HG03457 (cell line): ENCODE data around the gene ADGRB3.
"Not testable (repeated sequence)": the region's sequence is repeated elsewhere in the genome, so short reads cannot be mapped to it uniquely, and the experiment has no call there.

Experiments
- ATAC-seq: cut with Tn5 transposase; IDR thresholded peaks from one replicate; pipeline ENCODE4 v1.9.1; 2021; ENCODE audit warnings: moderate number of reproducible peaks; ENCODE audit not compliant: unreplicated experiment

ADGRB3 gene

DNA sequence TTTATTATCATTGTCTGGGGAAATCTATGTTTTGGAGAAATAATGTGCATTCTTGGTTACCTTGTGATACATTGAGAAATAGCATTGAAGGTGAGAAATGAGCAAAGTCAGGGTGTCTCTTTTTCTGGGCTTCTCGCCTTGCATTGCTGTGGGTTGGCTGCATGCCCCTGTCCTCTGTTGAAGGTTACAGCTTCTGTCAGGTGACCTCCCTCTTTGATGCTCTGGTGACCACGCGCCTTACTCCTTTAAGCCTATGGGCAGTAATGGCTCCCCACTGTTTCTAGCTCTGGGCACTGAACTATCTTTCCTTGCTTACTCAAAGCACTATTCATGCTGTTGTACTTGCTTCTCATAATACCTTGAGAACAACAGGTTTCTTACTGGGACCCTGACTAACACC, 14.6 kb downstream of the ADGRB3 start:
- no peak for ATAC-seq

DNA sequence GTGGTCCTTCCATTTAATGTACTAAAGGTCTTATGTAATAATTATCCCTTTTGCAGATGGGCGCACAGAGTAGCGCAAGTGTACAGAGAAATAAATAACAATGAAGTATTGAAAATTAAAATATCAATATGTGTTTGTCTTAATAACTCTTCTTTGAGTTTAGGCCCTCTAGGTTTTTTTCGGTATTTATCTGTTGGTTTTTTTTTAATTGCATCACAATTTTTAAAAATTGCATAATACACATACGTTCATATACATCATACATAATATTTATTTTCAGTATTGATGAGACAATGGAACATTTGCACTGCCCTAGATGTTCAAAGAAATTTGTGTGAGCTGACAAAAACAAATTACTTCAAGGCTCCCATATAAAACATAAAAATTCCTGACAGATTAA, 15.1 kb downstream of the ADGRB3 start:
- no peak for ATAC-seq

DNA sequence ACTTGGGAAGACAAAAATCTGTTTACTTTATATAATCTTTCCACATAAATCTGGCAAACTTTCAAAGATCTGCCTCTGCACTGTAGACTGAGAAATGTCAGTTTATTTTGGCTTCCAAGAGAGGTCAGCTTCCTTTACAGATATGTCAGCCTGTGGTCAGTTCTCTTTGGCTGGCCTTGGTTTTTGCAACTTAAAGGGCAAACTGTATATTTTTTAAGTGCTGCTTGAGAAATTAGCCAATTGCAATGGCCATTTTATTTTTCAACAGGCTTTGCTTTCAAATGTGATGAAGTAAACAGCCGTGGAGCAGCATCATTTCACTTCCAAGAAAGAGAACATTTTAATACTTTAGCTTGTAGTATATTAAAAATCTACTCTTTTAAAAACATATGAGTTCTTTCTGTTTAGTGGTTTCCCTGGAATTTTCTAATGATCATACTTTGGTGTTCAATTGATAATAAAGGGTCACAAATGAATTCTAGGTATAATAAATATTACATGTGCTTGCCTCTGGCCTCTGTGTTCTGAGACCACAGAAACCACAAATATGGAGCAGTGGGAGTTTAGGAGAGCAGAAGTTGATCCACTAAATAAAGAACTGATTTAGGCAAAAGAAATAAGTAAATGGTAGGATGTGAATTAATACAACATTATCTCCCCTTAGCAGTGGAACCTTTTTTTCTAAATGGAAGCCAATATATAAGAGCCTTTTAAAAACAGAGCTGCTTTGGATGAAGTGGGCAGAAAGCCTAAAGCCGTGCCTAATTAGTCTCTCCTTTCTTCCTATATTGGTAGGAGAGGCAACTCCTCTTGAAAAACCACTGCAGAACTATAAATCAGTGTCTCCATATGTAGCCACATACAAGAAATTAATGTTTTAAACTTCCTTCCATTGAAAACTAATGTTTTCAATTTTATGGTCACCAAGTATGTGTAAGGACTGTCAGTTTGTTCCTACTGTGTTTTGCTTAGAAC, 16.2 kb downstream of the ADGRB3 start:
- ATAC-seq, result no peak

DNA sequence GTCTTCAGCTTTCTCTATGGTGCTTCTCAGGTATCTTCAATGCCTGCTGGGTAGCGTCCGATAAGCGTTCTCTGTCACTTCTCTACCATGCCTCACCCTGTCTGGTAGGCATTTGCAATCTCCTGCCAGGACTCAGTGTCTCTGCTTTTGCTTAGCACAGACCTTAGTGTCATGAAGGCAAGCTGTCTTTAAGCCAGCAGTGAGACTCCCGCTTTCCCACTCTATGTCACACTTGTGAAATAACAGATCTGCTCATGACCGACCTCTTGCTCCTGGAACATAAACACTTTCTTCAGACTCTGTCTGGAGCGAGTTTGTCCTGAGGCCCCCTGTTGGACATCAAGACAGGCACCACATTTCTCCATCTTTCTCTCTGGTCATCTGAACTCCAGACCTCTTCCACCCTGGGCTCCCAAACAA, 17.0 kb downstream of the ADGRB3 start:
- no peak for ATAC-seq

DNA sequence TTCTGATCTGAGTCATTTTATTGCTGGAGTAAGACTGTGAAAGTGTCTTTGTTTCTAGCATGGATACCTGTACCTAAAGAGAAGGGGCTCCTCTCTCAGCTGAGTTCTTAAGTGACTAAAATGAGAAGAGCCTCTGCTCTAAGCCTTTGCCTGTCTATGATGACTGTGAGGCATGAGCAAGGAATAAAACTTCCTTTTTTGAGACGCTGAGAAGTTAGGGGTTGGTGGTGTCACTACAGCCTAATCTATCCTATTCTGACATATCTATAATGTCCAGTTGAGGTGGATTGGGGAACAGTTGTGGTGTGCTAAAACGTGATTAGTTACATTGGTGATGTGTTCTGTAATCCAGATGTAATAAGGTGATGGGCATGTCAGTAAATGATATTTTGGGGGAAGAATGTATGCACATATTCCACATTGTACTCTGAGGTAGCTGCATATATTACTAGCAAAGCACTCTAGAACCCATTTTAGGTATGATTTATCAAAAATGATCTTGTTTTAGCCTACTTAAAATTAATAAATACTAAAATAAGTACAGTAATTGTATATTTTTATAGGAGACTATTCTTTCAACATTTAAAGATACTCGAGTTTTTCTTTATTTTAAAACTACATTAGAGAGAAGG, 18.1 kb downstream of the ADGRB3 start:
- ATAC-seq, result no peak

DNA sequence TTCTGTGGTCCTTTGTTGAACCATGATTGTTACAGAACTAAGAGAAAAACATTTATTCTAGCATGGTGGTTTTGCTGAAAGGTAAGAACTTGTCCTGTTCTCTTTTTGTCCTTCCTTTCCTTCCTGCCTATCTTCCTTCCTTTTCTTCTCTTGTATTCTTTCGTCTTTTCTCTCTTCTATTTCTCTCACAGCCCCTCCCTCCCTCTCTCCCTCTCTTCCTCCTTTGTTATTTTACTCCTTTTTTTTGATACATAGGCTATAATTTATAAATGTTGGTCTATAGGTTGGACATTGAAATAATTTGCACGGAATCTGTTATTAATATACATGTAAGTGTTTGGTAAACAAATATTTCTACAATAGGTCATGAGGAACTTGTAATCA, 18.6 kb downstream of the ADGRB3 start:
- no peak for ATAC-seq

DNA sequence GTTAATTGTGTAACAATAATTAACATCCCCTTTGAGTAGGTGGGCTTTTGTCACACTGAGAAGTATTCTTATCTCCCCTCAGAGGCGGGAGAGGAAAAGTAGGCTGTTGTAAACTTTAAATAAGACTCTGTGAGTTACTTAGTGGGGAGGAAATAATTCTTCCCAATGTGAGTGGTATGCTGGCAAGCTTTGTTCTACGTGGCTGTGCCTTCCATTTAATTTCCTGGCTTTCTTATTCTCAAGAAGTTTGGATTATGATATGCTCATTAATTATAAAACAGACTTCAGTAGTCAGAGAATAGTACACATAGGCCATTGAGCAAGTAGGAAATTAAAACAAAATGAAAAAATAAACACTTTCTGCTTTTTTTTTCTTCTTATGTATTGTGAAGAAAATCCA, 19.1 kb downstream of the ADGRB3 start:
- ATAC-seq, result no peak

DNA sequence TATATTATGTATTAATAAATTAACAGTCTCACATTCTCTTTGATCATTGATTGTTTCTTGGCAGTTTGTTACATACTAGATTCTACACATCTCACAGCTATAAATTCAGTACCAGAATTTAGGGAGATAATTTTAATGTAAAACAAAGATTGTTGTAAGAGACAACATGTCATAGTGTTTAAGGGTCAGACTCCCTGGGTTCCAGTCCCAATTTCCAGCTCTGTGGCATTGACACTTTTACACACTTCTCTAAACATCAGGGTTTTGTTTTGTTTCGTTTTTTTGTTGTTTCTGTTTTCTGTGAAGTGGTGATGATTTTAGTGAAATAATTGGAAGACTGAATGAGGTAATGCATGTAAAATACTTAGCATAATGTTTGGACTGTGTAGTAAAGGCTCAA, 19.9 kb downstream of the ADGRB3 start:
- no peak for ATAC-seq

DNA sequence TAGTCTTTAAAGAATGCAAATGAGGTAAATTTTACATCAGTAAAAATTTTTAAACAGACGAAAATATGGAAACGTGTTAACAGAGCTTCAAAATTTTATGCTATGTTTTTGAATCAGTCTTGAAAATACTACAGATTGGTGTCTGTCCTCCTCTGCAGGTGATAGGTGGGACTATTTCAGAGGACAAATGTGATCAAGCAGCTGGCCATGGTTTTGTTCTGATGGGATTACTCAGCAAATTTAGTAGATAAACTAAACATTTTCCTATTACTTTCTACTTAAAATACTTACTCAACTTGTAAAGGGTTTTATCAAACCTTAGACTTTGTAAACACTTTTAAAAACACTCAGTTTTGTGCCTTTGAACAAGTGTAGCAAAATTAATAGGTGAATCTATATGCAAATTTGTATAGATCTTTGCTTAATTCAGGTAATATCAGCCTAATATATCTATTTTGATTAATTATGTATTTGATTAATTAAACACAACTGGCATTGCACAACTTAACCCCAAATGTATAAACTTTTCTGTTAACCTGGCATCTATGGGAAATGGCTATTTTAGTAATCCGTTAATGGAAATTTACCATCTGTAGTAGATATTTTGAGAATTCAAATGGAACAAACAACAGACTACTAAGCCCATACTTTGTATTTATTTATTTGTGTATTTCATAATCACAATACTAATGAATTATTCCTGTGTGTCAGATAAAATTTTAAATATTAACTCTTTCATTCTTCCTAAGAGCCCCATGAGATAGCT, 22.5 kb downstream of the ADGRB3 start:
- ATAC-seq, result no peak

DNA sequence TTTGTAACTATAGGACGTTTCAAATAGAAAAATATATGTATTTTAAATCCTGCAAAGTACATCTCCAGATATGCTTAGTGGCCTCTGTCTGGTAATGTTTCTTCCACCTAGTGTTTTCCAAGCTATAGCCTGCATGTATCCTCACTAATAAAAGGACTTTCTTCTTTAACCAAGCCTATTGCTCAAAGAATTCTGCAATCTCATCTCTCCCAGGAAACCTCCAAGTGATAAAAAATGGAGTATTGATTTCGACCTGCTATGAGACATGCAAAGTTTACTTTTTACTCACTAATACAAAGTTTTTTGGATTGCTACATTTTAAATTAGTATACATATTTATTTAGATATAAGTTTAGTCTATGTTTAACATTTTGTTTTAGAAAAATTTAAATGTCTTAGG, 23.3 kb downstream of the ADGRB3 start:
- ATAC-seq, result no peak

DNA sequence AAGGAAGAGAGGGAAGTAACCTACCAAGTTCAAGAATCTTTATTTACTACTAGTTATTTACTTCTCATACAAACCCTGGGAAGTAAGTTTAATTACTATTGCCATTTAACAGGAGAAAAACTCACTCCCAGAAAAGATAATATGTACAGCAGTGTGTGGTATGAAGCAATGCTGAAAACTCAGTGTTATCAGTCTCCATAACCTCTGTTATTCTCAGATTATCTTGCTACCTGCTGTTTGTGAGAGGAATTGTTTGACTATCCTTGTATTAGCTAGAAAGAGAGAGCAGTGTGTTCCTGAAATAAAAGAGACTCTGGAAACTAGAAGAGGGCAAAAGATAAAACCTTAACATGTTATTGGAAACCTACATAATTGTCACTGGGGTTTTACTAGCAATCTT, 38.2 kb downstream of the ADGRB3 start:
- no peak for ATAC-seq

DNA sequence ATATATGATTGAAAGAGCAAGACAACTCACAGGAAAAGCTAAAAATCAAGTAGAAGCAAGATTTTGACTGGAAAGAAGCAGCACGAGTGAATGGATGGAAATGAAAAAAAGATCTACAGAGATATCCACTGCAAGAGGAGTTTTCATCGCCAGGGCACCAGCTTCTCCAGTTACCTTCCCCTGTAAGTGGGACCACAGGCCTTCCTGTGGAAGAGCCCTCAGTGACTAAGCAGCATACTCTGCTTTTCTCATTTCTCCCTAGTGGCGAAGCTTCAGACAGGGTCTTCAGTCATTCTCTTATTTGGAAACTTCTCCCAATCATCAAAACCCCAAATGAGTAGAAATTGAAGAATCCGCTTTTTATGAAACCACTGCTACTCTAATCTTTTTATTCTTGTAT, 40.5 kb downstream of the ADGRB3 start:
- no peak for ATAC-seq

DNA sequence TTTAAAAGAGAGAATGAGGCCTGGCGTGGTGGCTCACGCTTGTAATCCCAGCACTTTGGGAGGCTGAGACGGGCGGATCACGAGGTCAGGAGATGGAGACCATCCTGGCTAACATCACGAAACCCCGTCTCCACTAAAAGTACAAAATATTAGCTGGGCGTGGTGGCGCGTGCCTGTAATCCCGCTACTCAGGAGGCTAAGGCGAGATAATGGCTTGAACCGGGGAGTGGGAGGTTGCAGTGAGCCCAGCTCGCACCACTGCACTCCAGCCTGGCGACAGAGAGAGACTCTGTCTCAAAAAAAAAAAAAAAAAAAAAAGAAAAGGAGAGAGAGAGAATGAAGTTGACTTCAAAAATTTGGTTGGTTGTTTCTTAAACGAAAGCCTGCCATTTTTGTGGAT, 41.0 kb downstream of the ADGRB3 start:
- not testable (repeated sequence) for ATAC-seq

DNA sequence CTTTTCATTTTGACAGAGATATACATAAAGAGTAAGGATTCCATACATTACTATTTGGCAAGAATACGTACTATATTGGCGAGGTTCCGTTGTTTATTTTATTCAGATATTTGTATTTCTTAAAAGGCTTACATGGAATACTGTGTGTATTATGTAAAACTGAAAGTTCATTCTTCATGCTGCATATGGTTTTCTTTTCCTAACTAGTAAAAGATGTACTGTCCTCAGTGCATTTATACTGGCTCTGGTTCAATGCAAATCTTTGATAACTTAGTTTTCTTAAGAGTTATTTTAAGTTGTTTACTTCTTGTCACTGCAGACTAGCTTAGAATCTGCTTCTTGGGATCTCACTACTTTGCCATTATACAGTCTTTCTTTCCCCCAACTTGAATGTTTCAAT, 42.0 kb downstream of the ADGRB3 start:
- no peak for ATAC-seq

DNA sequence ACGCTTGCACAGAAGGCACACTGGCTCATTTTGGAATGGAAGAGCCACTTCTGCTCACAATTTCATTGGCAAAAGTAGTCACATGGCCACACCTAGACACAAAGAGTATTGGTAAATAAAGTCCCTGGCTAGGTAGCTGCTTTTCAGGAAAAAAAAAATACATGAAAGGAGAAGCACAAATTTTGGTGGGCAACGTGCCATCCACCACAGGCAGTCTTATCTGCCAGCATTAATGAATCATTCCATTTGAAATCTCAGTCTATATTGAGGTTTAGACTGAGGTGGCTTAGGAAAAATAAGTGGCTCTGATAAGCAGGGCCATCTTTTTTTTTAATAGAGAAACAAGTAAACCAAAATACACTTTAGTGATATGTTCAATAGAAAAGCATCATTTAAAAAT, 44.3 kb downstream of the ADGRB3 start:
- no peak for ATAC-seq

DNA sequence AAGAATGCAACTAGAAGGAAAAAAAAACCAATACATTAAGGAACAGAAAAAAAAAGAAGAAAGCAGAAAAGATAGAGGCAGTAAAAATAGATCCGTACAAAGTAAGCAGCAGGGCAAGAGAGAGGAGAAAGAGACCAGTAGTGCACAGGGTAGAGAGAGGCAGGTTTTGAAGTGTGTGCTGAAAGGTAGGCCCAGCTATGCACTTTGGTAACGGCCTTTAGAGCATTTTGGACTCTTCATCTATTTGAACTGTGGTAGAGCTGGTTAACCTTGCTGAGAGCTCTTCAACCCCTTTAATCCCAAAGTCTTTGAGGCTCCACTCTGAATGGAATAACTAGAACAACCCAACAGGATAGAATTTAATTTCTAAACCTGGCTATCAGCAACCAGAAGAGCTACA, 45.2 kb downstream of the ADGRB3 start:
- no peak for ATAC-seq

DNA sequence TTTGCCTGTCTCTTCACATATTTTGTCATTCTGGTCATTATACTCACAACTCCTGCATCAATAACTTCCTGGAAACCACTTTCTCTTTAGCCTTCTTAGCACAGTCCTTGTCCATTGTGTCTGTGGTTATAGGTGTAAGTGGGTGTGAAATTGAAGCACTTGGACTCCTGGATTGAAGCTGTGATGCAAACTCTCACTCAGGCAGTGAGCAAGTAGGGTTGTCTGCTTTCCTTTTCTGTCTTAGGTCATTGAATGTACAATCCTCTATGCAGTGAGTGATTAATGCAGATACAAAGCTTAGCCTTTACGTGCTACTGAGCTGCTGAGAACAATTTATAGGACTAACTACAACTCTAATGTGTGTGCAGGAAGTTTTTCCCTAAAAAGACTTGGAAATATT, 54.8 kb downstream of the ADGRB3 start:
- ATAC-seq, result no peak

DNA sequence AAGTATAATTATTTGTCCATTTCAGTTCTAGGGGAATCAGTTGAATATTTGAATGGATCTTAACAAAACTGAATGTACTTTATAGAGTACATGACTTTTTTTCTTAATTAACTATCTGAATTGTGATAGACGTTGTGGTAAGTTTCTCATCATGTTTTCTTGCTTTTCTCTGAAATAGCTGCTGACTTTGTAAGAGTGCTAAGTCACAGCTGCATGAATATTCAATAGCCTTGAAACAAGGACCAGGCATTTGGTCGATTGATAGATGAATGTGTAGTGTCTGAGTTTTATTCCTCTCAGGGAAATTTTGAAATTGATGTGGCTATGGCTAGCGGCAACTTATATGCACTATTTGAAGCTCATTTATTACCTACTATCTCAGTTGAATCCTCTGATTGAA, 56.0 kb downstream of the ADGRB3 start:
- no peak for ATAC-seq

DNA sequence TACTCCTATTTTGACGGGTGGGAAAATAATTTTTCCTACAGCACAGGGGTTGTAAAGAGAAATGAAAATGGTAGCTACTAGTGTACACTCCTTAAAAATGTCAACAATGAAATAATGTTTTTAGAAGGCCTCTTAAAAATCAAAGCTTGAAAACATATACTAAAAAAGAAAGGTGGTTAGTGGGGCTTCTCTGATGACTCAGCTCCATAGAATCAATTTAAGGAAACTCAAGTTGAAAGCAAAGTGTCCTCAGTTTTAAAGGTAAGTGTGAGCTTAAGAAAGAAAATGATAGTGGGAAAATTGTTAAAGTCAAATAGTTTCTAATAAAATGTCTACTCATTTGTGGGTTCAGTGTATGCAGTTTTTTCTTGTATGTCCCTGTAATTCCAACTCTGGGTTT, 58.2 kb downstream of the ADGRB3 start:
- no peak for ATAC-seq

DNA sequence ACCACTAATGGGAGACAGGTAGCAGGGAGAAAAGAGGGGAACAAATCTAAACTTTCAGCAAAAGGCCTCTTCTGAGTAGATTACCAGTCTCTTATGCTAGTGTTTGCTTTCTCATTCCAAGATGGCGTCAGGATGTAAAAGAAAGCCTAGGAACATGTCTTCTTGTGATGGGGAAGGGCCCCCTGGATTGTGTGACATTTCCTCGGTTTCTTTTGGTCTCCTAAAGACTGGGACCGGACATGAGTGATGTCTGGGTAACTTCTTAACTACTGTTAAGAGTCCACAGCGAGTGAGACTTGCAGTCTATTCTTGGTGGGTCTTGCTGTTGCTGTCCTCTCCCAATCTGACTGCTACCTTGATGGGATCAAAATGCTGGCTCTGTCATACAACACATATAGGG, 60.3 kb downstream of the ADGRB3 start:
- no peak for ATAC-seq

DNA sequence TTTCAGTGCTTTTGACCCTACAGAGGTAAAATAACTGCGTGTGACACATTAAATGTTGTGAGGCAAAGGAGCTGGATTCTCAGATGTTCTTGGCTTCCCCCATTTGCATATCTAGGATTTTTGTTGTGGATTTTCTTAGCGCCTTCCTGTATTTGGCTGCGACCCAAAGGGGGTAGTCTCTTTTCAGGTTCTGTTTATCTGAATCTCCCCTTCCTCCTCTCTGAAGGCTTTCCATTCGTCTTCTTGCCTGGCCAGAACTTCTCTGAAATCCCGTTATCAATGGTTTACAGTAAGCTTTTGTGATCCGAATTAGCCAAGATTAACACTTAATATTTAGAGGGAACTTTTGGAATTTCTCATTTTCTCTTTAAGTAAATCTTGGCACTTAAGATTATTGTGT, 60.8 kb downstream of the ADGRB3 start:
- no peak for ATAC-seq

DNA sequence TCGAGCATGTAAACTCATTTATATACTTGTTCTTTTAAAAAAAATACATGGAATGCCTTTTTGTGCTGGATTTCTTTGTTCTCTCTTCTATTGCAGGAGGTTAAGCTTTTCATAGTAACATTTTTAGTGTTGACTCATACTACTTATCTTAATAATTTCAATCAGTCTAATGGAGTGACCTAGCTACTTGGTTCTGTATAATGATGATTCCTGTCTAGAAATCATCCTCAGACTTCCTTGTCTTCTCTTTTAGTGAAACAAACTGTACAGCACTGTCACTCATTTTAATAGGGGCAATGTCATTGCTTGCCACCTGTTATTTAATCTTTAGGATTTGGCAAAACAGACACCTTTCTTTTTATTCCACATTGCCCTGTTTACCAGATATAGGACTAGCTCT, 62.3 kb downstream of the ADGRB3 start:
- no peak for ATAC-seq
